ENCODE results near the gene SYNDIG1.

Gene SYNDIG1

DNA sequence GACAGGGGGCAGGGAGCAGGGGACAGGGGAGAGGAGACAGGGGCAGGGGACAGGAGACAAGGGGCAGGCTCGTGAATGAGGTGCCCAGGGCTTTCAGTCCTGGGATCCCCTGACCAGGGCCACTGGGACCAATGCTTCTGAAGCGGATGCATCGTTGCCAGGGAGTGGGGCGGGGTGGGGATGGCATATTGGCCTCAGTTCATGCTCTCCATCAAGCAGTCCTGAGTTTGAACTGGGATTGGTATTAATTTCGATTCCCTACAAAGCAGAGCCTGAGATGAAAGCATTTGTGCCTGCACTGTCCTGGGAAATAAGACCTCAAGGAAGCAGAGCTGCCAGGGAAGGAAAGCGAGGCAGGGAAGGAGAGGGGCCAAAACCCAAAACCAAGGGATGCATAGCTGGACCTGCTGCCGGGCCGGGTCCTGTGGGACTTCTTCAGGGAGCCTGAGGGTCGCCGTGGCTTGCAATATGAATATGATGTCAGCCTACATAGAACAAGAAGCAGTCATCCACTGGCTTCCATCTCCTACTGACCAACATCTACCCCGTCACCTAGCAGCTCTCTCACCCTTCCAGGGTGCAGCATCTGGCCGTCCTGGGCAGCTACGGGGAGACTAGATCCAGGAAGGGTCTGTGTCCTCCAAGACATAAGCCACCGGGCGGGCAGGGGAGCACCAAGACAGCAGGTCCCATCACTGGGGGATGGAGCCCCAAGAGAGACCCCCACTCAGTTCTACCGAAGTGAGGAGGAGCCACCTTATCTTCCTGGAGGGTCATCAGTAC, 233.3 kb downstream of the SYNDIG1 start:
- Histone ChIP-seq H2BK120ac (ENCODE audit: insufficient read depth, low read length, poor library complexity) (no peak overlapping the region), H3K9ac (ENCODE audit: low read length) (no peak overlapping the region), H4K91ac (ENCODE audit: low read depth, low read length) (no peak overlapping the region), H3K36me3 (ENCODE audit: control insufficient read depth in 1 of 2, insufficient read depth in 2 of 2, low read length in 2 of 2) (no peaks in the 10 kb centered on the region), H2BK5ac (ENCODE audit: low read depth, low read length, poor library complexity) (no peak overlapping the region), H3K9me3 (ENCODE audit: insufficient read depth, low read depth, low read length) (peaks cover 6% of the 10 kb centered on the region), H3K4me1 (ENCODE audit: control insufficient read depth in 1 of 2, insufficient read depth in 2 of 2, low read length in 2 of 2) (no peaks in the 10 kb centered on the region), H3K27ac (ENCODE audit: low read depth, low read length) (no peak overlapping the region), H3K4ac (ENCODE audit: low read depth, low read length) (no peak overlapping the region), H3K23ac (ENCODE audit: low read length) (no peak overlapping the region), H3K4me2 (ENCODE audit: low read length) (no peak overlapping the region), H2BK12ac (ENCODE audit: low read length) (no peak overlapping the region), H3K4me3 (ENCODE audit: low read depth, low read length) (no peak overlapping the region), H2AFZ (ENCODE audit: insufficient read depth, low read length, poor library complexity) (no peak overlapping the region), H3K14ac (ENCODE audit: low read length) (no peak overlapping the region), H3K79me1 (ENCODE audit: low read length) (no peaks in the 10 kb centered on the region), H3K27me3 (ENCODE audit: insufficient read depth, low read length) (no peaks in the 10 kb centered on the region), H3K18ac (ENCODE audit: low read length) (no peak overlapping the region), H3K79me2 (ENCODE audit: control insufficient read depth, insufficient read depth, low read length, poor library complexity) (no peaks in the 10 kb centered on the region), H4K12ac (ENCODE audit: low read depth, low read length) (no peak overlapping the region), H2AK5ac (ENCODE audit: low read length) (no peak overlapping the region), H4K8ac (ENCODE audit: low read depth, low read length) (no peak overlapping the region)
- DNase-seq: no peak
- whole genome bisulfite sequencing (ENCODE audit: extremely low coverage, insufficient coverage, insufficient read length): no CpG with 5 or more reads among the region's 16 CpGs

- Histone ChIP-seq H3K79me2 (ENCODE audit: control insufficient read depth, insufficient read depth, low read length, poor library complexity) (no peaks in the 10 kb centered on the region), H2BK120ac (ENCODE audit: insufficient read depth, low read length, poor library complexity) (no peak overlapping the region), H3K14ac (ENCODE audit: low read length) (no peak overlapping the region), H3K23ac (ENCODE audit: low read length) (no peak overlapping the region), H3K79me1 (ENCODE audit: low read length) (no peaks in the 10 kb centered on the region), H3K9ac (ENCODE audit: low read length) (no peak overlapping the region), H3K9me3 (ENCODE audit: insufficient read depth, low read depth, low read length) (peaks cover 6% of the 10 kb centered on the region), H2AFZ (ENCODE audit: insufficient read depth, low read length, poor library complexity) (no peak overlapping the region), H2BK5ac (ENCODE audit: low read depth, low read length, poor library complexity) (no peak overlapping the region), H3K36me3 (ENCODE audit: control insufficient read depth in 1 of 2, insufficient read depth in 2 of 2, low read length in 2 of 2) (no peaks in the 10 kb centered on the region), H3K27me3 (ENCODE audit: insufficient read depth, low read length) (no peaks in the 10 kb centered on the region), H3K27ac (ENCODE audit: low read depth, low read length) (no peak overlapping the region), H4K91ac (ENCODE audit: low read depth, low read length) (no peak overlapping the region), H4K12ac (ENCODE audit: low read depth, low read length) (no peak overlapping the region), H2AK5ac (ENCODE audit: low read length) (no peak overlapping the region), H3K4me2 (ENCODE audit: low read length) (no peak overlapping the region), H3K4me3 (ENCODE audit: low read depth, low read length) (no peak overlapping the region), H3K4me1 (ENCODE audit: control insufficient read depth in 1 of 2, insufficient read depth in 2 of 2, low read length in 2 of 2) (no peaks in the 10 kb centered on the region), H4K8ac (ENCODE audit: low read depth, low read length) (no peak overlapping the region), H2BK12ac (ENCODE audit: low read length) (no peak overlapping the region), H3K4ac (ENCODE audit: low read depth, low read length) (no peak overlapping the region), H3K18ac (ENCODE audit: low read length) (no peak overlapping the region)
- WGBS (ENCODE audit: extremely low coverage, insufficient coverage, insufficient read length): no CpG with 5 or more reads among the region's 9 CpGs
- no peak for DNase-seq
These were observed 233.8 kb downstream of the SYNDIG1 start for GRCh38 chr20:24703284-24703610.

DNA sequence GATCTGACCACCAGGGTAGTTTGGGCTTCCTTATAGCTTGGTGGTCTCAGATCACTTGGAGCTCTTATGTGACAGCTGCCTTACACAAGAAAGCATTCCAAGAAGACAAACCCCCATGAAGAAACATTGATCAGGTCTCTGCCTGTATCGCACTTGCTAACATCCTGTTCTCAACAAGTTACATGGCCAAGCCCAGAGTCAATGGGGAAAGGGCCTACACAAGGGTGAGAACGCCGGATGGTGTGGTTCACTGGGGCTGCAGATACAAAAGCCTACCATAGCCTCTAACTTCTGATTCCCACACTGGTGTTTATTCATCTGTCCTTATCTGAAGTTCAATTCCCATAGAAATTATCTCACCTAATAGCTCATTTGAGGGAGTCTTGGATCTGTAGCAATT, 235.5 kb downstream of the SYNDIG1 start:
- no peak overlapping the region for H4K8ac ChIP-seq (ENCODE audit: low read depth, low read length)
- H3K79me1 ChIP-seq (ENCODE audit: low read length): no peaks in the 10 kb centered on the region
- H3K23ac ChIP-seq (ENCODE audit: low read length): no peak overlapping the region
- no peak overlapping the region for H3K18ac ChIP-seq (ENCODE audit: low read length)
- no peaks in the 10 kb centered on the region for H3K79me2 ChIP-seq (ENCODE audit: control insufficient read depth, insufficient read depth, low read length, poor library complexity)
- H3K9ac ChIP-seq (ENCODE audit: low read length): no peak overlapping the region
- H4K91ac ChIP-seq (ENCODE audit: low read depth, low read length): no peak overlapping the region
- no peak overlapping the region for H3K4me3 ChIP-seq (ENCODE audit: low read depth, low read length)
- no peaks in the 10 kb centered on the region for H3K4me1 ChIP-seq (ENCODE audit: control insufficient read depth in 1 of 2, insufficient read depth in 2 of 2, low read length in 2 of 2)
- H3K36me3 ChIP-seq (ENCODE audit: control insufficient read depth in 1 of 2, insufficient read depth in 2 of 2, low read length in 2 of 2): no peaks in the 10 kb centered on the region
- no peak for DNase-seq
- no peak overlapping the region for H2AFZ ChIP-seq (ENCODE audit: insufficient read depth, low read length, poor library complexity)
- no peak overlapping the region for H3K14ac ChIP-seq (ENCODE audit: low read length)
- no peak overlapping the region for H2BK5ac ChIP-seq (ENCODE audit: low read depth, low read length, poor library complexity)
- H2AK5ac ChIP-seq (ENCODE audit: low read length): no peak overlapping the region
- H2BK120ac ChIP-seq (ENCODE audit: insufficient read depth, low read length, poor library complexity): no peak overlapping the region
- peaks cover 6% of the 10 kb centered on the region for H3K9me3 ChIP-seq (ENCODE audit: insufficient read depth, low read depth, low read length)
- H3K27ac ChIP-seq (ENCODE audit: low read depth, low read length): no peak overlapping the region
- no peak overlapping the region for H3K4me2 ChIP-seq (ENCODE audit: low read length)
- WGBS (ENCODE audit: extremely low coverage, insufficient coverage, insufficient read length): no CpG with 5 or more reads among the region's 3 CpGs
- H3K4ac ChIP-seq (ENCODE audit: low read depth, low read length): no peak overlapping the region
- H4K12ac ChIP-seq (ENCODE audit: low read depth, low read length): no peak overlapping the region
- H2BK12ac ChIP-seq (ENCODE audit: low read length): no peak overlapping the region
- no peaks in the 10 kb centered on the region for H3K27me3 ChIP-seq (ENCODE audit: insufficient read depth, low read length)

GRCh38 chr20:24705486-24705885, 236.1 kb downstream of the SYNDIG1 start:
- Histone ChIP-seq H3K36me3 (ENCODE audit: control insufficient read depth in 1 of 2, insufficient read depth in 2 of 2, low read length in 2 of 2) (no peaks in the 10 kb centered on the region), H3K4me1 (ENCODE audit: control insufficient read depth in 1 of 2, insufficient read depth in 2 of 2, low read length in 2 of 2) (no peaks in the 10 kb centered on the region)
- DNase-seq: no peak

More at GRCh38 chr20:24705486-24705885, 236.1 kb downstream of the SYNDIG1 start:
- no peak overlapping the region for H4K91ac ChIP-seq (ENCODE audit: low read depth, low read length)
- H3K4me2 ChIP-seq (ENCODE audit: low read length): no peak overlapping the region
- H2BK120ac ChIP-seq (ENCODE audit: insufficient read depth, low read length, poor library complexity): no peak overlapping the region
- H3K23ac ChIP-seq (ENCODE audit: low read length): no peak overlapping the region
- peaks cover 6% of the 10 kb centered on the region for H3K9me3 ChIP-seq (ENCODE audit: insufficient read depth, low read depth, low read length)
- H2AK5ac ChIP-seq (ENCODE audit: low read length): no peak overlapping the region
- no peak overlapping the region for H3K18ac ChIP-seq (ENCODE audit: low read length)
- no peak overlapping the region for H3K9ac ChIP-seq (ENCODE audit: low read length)
- no peak overlapping the region for H2BK12ac ChIP-seq (ENCODE audit: low read length)
- no peak overlapping the region for H3K4me3 ChIP-seq (ENCODE audit: low read depth, low read length)
- H2BK5ac ChIP-seq (ENCODE audit: low read depth, low read length, poor library complexity): no peak overlapping the region
- H3K79me1 ChIP-seq (ENCODE audit: low read length): no peaks in the 10 kb centered on the region
- no peak overlapping the region for H3K14ac ChIP-seq (ENCODE audit: low read length)
- H2AFZ ChIP-seq (ENCODE audit: insufficient read depth, low read length, poor library complexity): no peak overlapping the region
- no peaks in the 10 kb centered on the region for H3K27me3 ChIP-seq (ENCODE audit: insufficient read depth, low read length)
- no peaks in the 10 kb centered on the region for H3K79me2 ChIP-seq (ENCODE audit: control insufficient read depth, insufficient read depth, low read length, poor library complexity)
- H4K8ac ChIP-seq (ENCODE audit: low read depth, low read length): no peak overlapping the region
- H3K27ac ChIP-seq (ENCODE audit: low read depth, low read length): no peak overlapping the region
- no peak overlapping the region for H3K4ac ChIP-seq (ENCODE audit: low read depth, low read length)
- no peak overlapping the region for H4K12ac ChIP-seq (ENCODE audit: low read depth, low read length)
- WGBS (ENCODE audit: extremely low coverage, insufficient coverage, insufficient read length): no CpG with 5 or more reads among the region's 4 CpGs
